IMR-90 (cell line): ENCODE measurements around the gene TNFRSF18. TPM values are rescaled to one million over a fixed set of nuclear protein-coding genes. Genes with fewer than 3 reads are reported as not detected.
A peak's percentile ranks its signal among the peaks of the same experiment; 100 is the strongest.

Experiments
- ATAC-seq: fragments of 200-7000 bp; cut with Tn5 transposase; 2 replicates; pipeline ENCODE4 v1.9.1; 2020; ENCODE audit warnings: low read depth, mild to moderate bottlenecking, moderate library complexity
- BruUV-seq: library from RNA; stranded (reverse); fragments of 400-500 nt; replicated peaks from 2 replicates; lab custom pipeline; 2021; lab: Mats Ljungman, UMichigan
- CTCF ChIA-PET: fragments of 300-600 bp; formaldehyde crosslinking; extraction: SDS; loops from one replicate; lab custom pipeline; 2021; ENCODE audit warnings: antibody characterized with exemption; lab: Yijun Ruan, JAX
- POLR2A ChIA-PET: fragments of 300-600 bp; sonication (Branson Sonifier 250); formaldehyde crosslinking; loops from one replicate; lab custom pipeline; 2022; ENCODE audit warnings: antibody characterized with exemption; ENCODE audit not compliant: unreplicated experiment; lab: Charles Lee
- DNase-seq: peaks from one replicate; pipeline ENCODE4 v3.0.0; 2013
- H2AFZ ChIP-seq: replicated peaks from 2 replicates; pipeline ENCODE3; 2013; ENCODE audit warnings: low read length, mild to moderate bottlenecking; ENCODE audit not compliant: poor library complexity
- H2AK5ac ChIP-seq: 2 replicates; pipeline ENCODE4 v1.6.1; 2013; ENCODE audit warnings: low read depth, low read length, inconsistent platforms
- H2AK9ac ChIP-seq: replicated peaks from 2 replicates; pipeline ENCODE3; 2013; ENCODE audit warnings: mild to moderate bottlenecking, low read depth, low read length, moderate library complexity; ENCODE audit not compliant: poor library complexity
- H2BK120ac ChIP-seq: 2 replicates; pipeline ENCODE4 v1.6.1; 2013; ENCODE audit warnings: low read depth, low read length, inconsistent platforms
- H2BK15ac ChIP-seq: 3 replicates; pipeline ENCODE4 v1.6.1; 2013; ENCODE audit warnings: low read depth, low read length, inconsistent platforms
- H2BK20ac ChIP-seq: 2 replicates; pipeline ENCODE4 v1.6.1; 2013; ENCODE audit warnings: low read depth, mild to moderate bottlenecking, inconsistent platforms, low read length, moderate library complexity
- H2BK5ac ChIP-seq: 2 replicates; pipeline ENCODE4 v1.6.1; 2013; ENCODE audit warnings: mild to moderate bottlenecking, low read depth, low read length, inconsistent platforms; ENCODE audit not compliant: poor library complexity, severe bottlenecking
- H3K14ac ChIP-seq: replicated peaks from 2 replicates; pipeline ENCODE4 v1.6.1; 2013; ENCODE audit warnings: low read depth, low read length, inconsistent platforms
- H3K18ac ChIP-seq: 2 replicates; pipeline ENCODE4 v1.6.1; 2013; ENCODE audit warnings: low read depth, low read length, control low read depth
- H3K23ac ChIP-seq: 2 replicates; pipeline ENCODE4 v1.6.1; 2013; ENCODE audit warnings: low read depth, low read length, inconsistent platforms
- H3K27ac ChIP-seq: 2 replicates; pipeline ENCODE4 v1.5.1; 2013; ENCODE audit warnings: mild to moderate bottlenecking, control low read depth, low read length; ENCODE audit not compliant: insufficient read depth
- H3K27me3 ChIP-seq: 2 replicates; pipeline ENCODE4 v1.6.1; 2013; ENCODE audit warnings: low read length; ENCODE audit not compliant: control insufficient read depth, insufficient read depth
- H3K36me3 ChIP-seq: 2 replicates; pipeline ENCODE4 v1.6.1; 2013; ENCODE audit warnings: low read length, mixed read lengths; ENCODE audit not compliant: control insufficient read depth, insufficient read depth
- H3K4ac ChIP-seq: 2 replicates; pipeline ENCODE4 v1.6.1; 2013; ENCODE audit warnings: low read depth, low read length, inconsistent platforms
- H3K4me1 ChIP-seq: 2 replicates; pipeline ENCODE4 v1.6.1; 2013; ENCODE audit warnings: low read length, mixed read lengths; ENCODE audit not compliant: control insufficient read depth, insufficient read depth
- H3K4me2 ChIP-seq: 2 replicates; pipeline ENCODE4 v1.6.1; 2013; ENCODE audit warnings: low read depth, mild to moderate bottlenecking, control low read depth, low read length, moderate library complexity
- H3K4me3 ChIP-seq: 2 replicates; pipeline ENCODE4 v1.5.1; 2013; ENCODE audit warnings: low read depth, mild to moderate bottlenecking, control low read depth, low read length, moderate library complexity; ENCODE audit not compliant: insufficient read depth
- H3K56ac ChIP-seq: 2 replicates; pipeline ENCODE4 v1.6.1; 2013; ENCODE audit warnings: low read length, inconsistent platforms; ENCODE audit not compliant: insufficient read depth; ENCODE audit errors: extremely low read depth
- H3K79me1 ChIP-seq, 2 experiments: 2 replicates each; pipeline ENCODE4 v1.6.1; 2013; ENCODE audit warnings: low read length in 2 of 2, inconsistent platforms in 1 of 2, low read depth in 1 of 2
- H3K9ac ChIP-seq: 2 replicates; pipeline ENCODE4 v1.6.1; 2013; ENCODE audit warnings: low read depth, low read length, control low read depth
- H3K9me1 ChIP-seq: 2 replicates; pipeline ENCODE4 v1.6.1; 2013; ENCODE audit warnings: low read length, inconsistent platforms; ENCODE audit not compliant: insufficient read depth
- H3K9me3 ChIP-seq: 2 replicates; pipeline ENCODE4 v1.6.1; 2013; ENCODE audit warnings: low read length; ENCODE audit not compliant: control insufficient read depth, insufficient read depth
- H4K20me1 ChIP-seq: 2 replicates; pipeline ENCODE4 v1.6.1; 2013; ENCODE audit warnings: low read length, inconsistent platforms; ENCODE audit not compliant: insufficient read depth
- H4K5ac ChIP-seq: 2 replicates; pipeline ENCODE4 v1.6.1; 2013; ENCODE audit warnings: mild to moderate bottlenecking, low read depth, low read length, control low read depth
- H4K8ac ChIP-seq, 2 experiments: 2 replicates each; pipeline ENCODE4 v1.6.1; 2013; ENCODE audit warnings: low read depth in 2 of 2, low read length in 2 of 2, control low read depth in 1 of 2, inconsistent platforms in 1 of 2
- H4K91ac ChIP-seq: 2 replicates; pipeline ENCODE4 v1.6.1; 2013; ENCODE audit warnings: low read depth, low read length, inconsistent platforms; ENCODE audit not compliant: insufficient read depth
- BHLHE40 ChIP-seq: fragments of 150-350 bp; IDR thresholded peaks from 2 replicates; pipeline ENCODE4 v1.6.1; 2016; ENCODE audit warnings: mild to moderate bottlenecking, low read depth, low read length
- CEBPB ChIP-seq: IDR thresholded peaks from 2 replicates; pipeline ENCODE4 v1.6.1; 2012; ENCODE audit warnings: low read depth, low read length, improper control_type of control experiment
- CHD1 ChIP-seq: IDR thresholded peaks from 2 replicates; pipeline ENCODE4 v1.6.1; 2012; ENCODE audit warnings: low read depth, low read length, improper control_type of control experiment
- FOS ChIP-seq: fragments of 150-350 bp; IDR thresholded peaks from 2 replicates; pipeline ENCODE4 v1.6.1; 2016; ENCODE audit warnings: low read depth, low read length
- MAZ ChIP-seq: IDR thresholded peaks from 2 replicates; pipeline ENCODE4 v1.6.1; 2012; ENCODE audit warnings: low read depth, mild to moderate bottlenecking, low read length, improper control_type of control experiment, moderate library complexity, borderline replicate concordance
- MXI1 ChIP-seq: IDR thresholded peaks from 2 replicates; pipeline ENCODE4 v1.6.1; 2012; ENCODE audit warnings: low read depth, mild to moderate bottlenecking, low read length, moderate library complexity, borderline replicate concordance
- NFE2L2 ChIP-seq: fragments of 150-350 bp; IDR thresholded peaks from 2 replicates; pipeline ENCODE4 v1.6.1; 2016; ENCODE audit warnings: low read depth, mild to moderate bottlenecking, low read length
- POLR2A ChIP-seq: IDR thresholded peaks from 2 replicates; pipeline ENCODE4 v1.6.1; 2012; ENCODE audit warnings: mild to moderate bottlenecking, low read depth, low read length
- RAD21 ChIP-seq: IDR thresholded peaks from 2 replicates; pipeline ENCODE4 v1.6.1; 2012; ENCODE audit warnings: low read length, improper control_type of control experiment
- RCOR1 ChIP-seq: IDR thresholded peaks from 2 replicates; pipeline ENCODE4 v1.6.1; 2012; ENCODE audit warnings: mild to moderate bottlenecking, low read length, improper control_type of control experiment; ENCODE audit not compliant: insufficient replicate concordance
- RFX5 ChIP-seq: IDR thresholded peaks from 2 replicates; pipeline ENCODE4 v1.8.0; 2012; ENCODE audit warnings: low read depth, mild to moderate bottlenecking, low read length, moderate library complexity
- SMC3 ChIP-seq: fragments of 150-350 bp; IDR thresholded peaks from 2 replicates; pipeline ENCODE4 v1.6.1; 2016; ENCODE audit warnings: low read depth, mild to moderate bottlenecking, antibody characterized with exemption, low read length, moderate library complexity
- USF2 ChIP-seq: fragments of 150-350 bp; IDR thresholded peaks from 2 replicates; pipeline ENCODE4 v1.6.1; 2017; ENCODE audit warnings: mild to moderate bottlenecking, antibody characterized with exemption, low read length, low read depth
- WGBS, 2 experiments: methylation state at CpG; one replicate each; pipeline versions ENCODE4 v1.1.5 to v1.1.7; 2013; ENCODE audit warnings: missing lambda C conversion rate in 2 of 2; ENCODE audit not compliant: insufficient read length in 1 of 2; ENCODE audit errors: extremely low coverage in 2 of 2; 5-methylcytosine and 5-hydroxymethylcytosine counted together
- dilution Hi-C: fragments of 300-500 bp; cut with HindIII; formaldehyde crosslinking; loops from one replicate; pipeline ENCODE4 v1.14.3; 2018; ENCODE audit warnings: low sequenced_read_pairs; ENCODE audit not compliant: unreplicated experiment
- in situ Hi-C: fragments of 300-500 bp; cut with MboI; formaldehyde crosslinking; loops from 3 replicates; pipeline ENCODE4 v1.14.3; 2019; ENCODE audit warnings: low sequenced_read_pairs, inconsistent platforms, mixed read lengths
- intact Hi-C: fragments of 100-400 bp; cut with micrococcal nuclease; formaldehyde crosslinking; loops from 2 replicates; pipeline ENCODE4 v1.10.0; 2022
- polyA plus RNA-seq, 3 experiments: library from polyadenylated mRNA; depleted of rRNA; stranded (reverse); fragments of >200 nt; gene quantifications; 2 replicates each; pipeline ENCODE4 v1.2.3, GENCODE V29; 2012; ENCODE audit warnings: low replicate concordance in 1 of 3
- total RNA-seq: library from RNA; depleted of rRNA; stranded (reverse); fragments of >200 nt; gene quantifications from 2 replicates; pipeline ENCODE4 v1.2.3, GENCODE V29; 2012
- TF ChIP-seq, protein P1 (sequence below): fragments of 150-350 bp; IDR thresholded peaks from 2 replicates; pipeline ENCODE4 v1.6.1; 2016; ENCODE audit warnings: low read depth, mild to moderate bottlenecking, low read length, moderate library complexity, borderline replicate concordance

Gene TNFRSF18
- total and polyA plus RNA-seq, 2 of the 4 experiments (the other 2 are of a cell fraction): 0.18 to 1.0 TPM

DNA sequence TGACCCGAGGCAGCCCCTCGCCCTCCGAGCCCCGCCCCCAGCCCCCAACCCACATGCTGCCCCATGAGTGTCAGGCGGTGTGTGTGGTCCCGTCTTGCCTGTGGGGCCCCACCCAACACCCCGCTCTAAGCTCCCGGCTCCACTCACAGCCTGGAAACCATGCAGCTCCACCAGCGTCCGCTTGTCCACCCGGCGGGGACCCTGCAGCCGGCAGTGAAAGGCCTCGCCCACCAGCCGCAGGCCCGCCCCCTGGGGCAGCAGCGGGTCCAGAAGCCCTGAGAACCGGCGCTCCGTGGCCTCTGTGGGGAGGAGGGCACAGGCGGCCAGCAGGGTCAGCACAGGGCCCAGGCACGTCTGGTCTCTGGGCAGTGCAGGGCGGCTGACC, 37.4 kb upstream of the TNFRSF18 start:
- DNase-seq (no peak), ATAC-seq (no peak)
- Histone ChIP-seq H3K9me3 (no peaks in the 10 kb centered on the region), H3K9me1 (no peaks in the 10 kb centered on the region), H3K4me1 (peaks cover 8% of the 10 kb centered on the region), H3K9ac (no peak overlapping the region), H4K5ac (no peak overlapping the region), H3K36me3 (peaks cover 2% of the 10 kb centered on the region; the same call in 1 of the 2 replicates), H4K8ac (no peak overlapping the region), H3K23ac (no peak overlapping the region), H2AK5ac (no peak overlapping the region), H2BK120ac (no peak overlapping the region), H3K79me1 (no peaks in the 10 kb centered on the region), H3K14ac (no peak overlapping the region), H2AK9ac (peak overlapping the region; percentile 50), H3K4me3 (no peak overlapping the region), H4K91ac (no peak overlapping the region), H3K56ac (no peak overlapping the region), H3K27ac (no peak overlapping the region), H3K27me3 (no peaks in the 10 kb centered on the region), H2AFZ (no peak overlapping the region), H2BK5ac (no peak overlapping the region), H3K4ac (no peak overlapping the region), H2BK20ac (no peak overlapping the region), H3K4me2 (no peak overlapping the region), H4K20me1 (no peaks in the 10 kb centered on the region), H3K18ac (no peak overlapping the region), H2BK15ac (no peak overlapping the region)
- BruUV-seq: no TSS peak
- no peak for TF ChIP-seq SMC3
- no peak for TF ChIP-seq CHD1
- TF ChIP-seq CEBPB: no peak
- no peak for TF ChIP-seq RFX5
- no peak for TF ChIP-seq NFE2L2
- TF ChIP-seq POLR2A: no peak
- TF ChIP-seq BHLHE40: no peak
- TF ChIP-seq MXI1: no peak
- no peak for TF ChIP-seq MAZ
- TF ChIP-seq, protein P1, sequence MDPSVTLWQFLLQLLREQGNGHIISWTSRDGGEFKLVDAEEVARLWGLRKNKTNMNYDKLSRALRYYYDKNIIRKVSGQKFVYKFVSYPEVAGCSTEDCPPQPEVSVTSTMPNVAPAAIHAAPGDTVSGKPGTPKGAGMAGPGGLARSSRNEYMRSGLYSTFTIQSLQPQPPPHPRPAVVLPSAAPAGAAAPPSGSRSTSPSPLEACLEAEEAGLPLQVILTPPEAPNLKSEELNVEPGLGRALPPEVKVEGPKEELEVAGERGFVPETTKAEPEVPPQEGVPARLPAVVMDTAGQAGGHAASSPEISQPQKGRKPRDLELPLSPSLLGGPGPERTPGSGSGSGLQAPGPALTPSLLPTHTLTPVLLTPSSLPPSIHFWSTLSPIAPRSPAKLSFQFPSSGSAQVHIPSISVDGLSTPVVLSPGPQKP: no peak
- TF ChIP-seq RAD21: no peak
- TF ChIP-seq RCOR1: no peak
- no peak for TF ChIP-seq USF2
- TF ChIP-seq FOS: no peak
- POLR2A ChIA-PET: no interaction called here
- dilution Hi-C loops (no loop called here), intact Hi-C loops (no loop called here), in situ Hi-C loops (no loop called here)
- 64% methylated on average over 5 of the region's 23 CpGs; no CpG with 5 or more reads in 1 of the 2 experiments for WGBS, 2 experiments
- CTCF ChIA-PET: no interaction called here
